AG04450 (cell line): ENCODE results near the gene SLC22A6. TPM values are rescaled to one million over a fixed set of nuclear protein-coding genes. Genes with fewer than 3 reads are reported as not detected.

Source experiments
- CTCF ChIA-PET: fragments of 300-600, 350-600 bp; formaldehyde crosslinking; extraction: SDS; loops from one replicate; lab custom pipeline; 2022; ENCODE audit warnings: antibody characterized with exemption, inconsistent platforms; lab: Charles Lee
- POLR2A ChIA-PET: fragments of 350-600 bp; formaldehyde crosslinking; extraction: SDS; loops from one replicate; lab custom pipeline; 2021; ENCODE audit warnings: antibody characterized with exemption, inconsistent platforms; lab: Yijun Ruan, JAX
- DNase-seq: peaks from one replicate; pipeline ENCODE4 v3.0.0-alpha.2; 2011; ENCODE audit warnings: low read depth, low spot score
- H3K27ac ChIP-seq: one replicate; pipeline ENCODE4 v1.5.1; 2012; ENCODE audit warnings: low read depth, low read length, control low read depth
- H3K27me3 ChIP-seq: one replicate; pipeline ENCODE4 v1.6.0; 2012; ENCODE audit warnings: low read length; ENCODE audit not compliant: control insufficient read depth, insufficient read depth
- H3K4me3 ChIP-seq: 2 replicates; pipeline ENCODE4 v1.5.1; 2011; ENCODE audit warnings: mild to moderate bottlenecking, low read depth, low read length, control low read depth
- H3K9me3 ChIP-seq: 2 replicates; pipeline ENCODE4 v1.5.1; 2012; ENCODE audit warnings: low read length; ENCODE audit not compliant: control insufficient read depth, insufficient read depth
- CTCF ChIP-seq: IDR thresholded peaks from 2 replicates; pipeline ENCODE4 v1.5.1; 2011; ENCODE audit warnings: low read depth, low read length, control low read depth, inconsistent platforms
- polyA plus RNA-seq: library from polyadenylated mRNA; depleted of rRNA; stranded (reverse); fragments of >200 nt; gene quantifications from 2 replicates; pipeline ENCODE4 v1.2.3, GENCODE V29; 2011

The SLC22A6 gene
- polyA plus RNA-seq, 1 experiment = not detected

- no peak for TF ChIP-seq CTCF
Observed at GRCh38 chr11:63022441-63022840, 37.7 kb upstream of the SLC22A6 start.

GRCh38 chr11:63020671-63021291 lies 36.0 kb upstream of the SLC22A6 start:
- no peaks in the 10 kb centered on the region; the same call in 1 of the 2 replicates for H3K9me3 ChIP-seq
- no peak overlapping the region for H3K27ac ChIP-seq
- ChIA-PET CTCF (interaction anchor here (8.4 kb wide), 1 partner anchor 112 kb away, joined by 567 read pairs; no protein-coding TSS in a partner anchor), POLR2A (interaction anchor here (0.5 kb wide), 1 partner anchor 21 kb away, joined by 3 read pairs; no protein-coding TSS in a partner anchor)
- H3K27me3 ChIP-seq = peaks cover 16% of the 10 kb centered on the region
- DNase-seq = no peak
- H3K4me3 ChIP-seq = no peak overlapping the region
- peak; percentile 33; the same call in 1 of the 2 replicates for TF ChIP-seq CTCF

More at GRCh38 chr11:63022441-63022840, 37.7 kb upstream of the SLC22A6 start:
- Histone ChIP-seq H3K27me3 (peaks cover 11% of the 10 kb centered on the region), H3K4me3 (no peak overlapping the region), H3K27ac (no peak overlapping the region), H3K9me3 (no peaks in the 10 kb centered on the region; the same call in 1 of the 2 replicates)
- CTCF ChIA-PET = interaction anchor here (1.1 to 8.4 kb wide), 5 partner anchors 12 to 113 kb away, joined by 3 to 567 read pairs (median 29); no protein-coding TSS in a partner anchor
- POLR2A ChIA-PET = no interaction called here
- no peak for DNase-seq

DNA sequence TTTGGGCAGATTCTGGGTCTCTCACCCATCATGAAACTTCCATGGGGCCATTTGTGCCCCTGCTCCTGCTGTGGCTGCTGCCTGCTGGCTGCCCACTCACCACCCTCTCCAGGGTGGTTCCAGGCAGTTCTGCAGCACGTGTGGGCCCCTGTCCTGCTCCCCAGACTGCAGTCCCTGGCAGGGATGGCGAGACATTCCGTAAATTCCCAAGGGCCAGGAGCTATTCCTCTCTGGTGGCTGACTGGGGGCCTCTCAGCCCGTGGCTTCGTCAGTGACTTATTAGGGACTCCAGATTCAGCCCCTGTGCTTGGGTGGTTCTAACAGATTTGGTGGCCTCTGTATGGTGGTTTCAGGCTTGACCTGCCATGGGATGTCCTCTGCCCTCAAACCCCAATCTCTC lies 34.7 kb upstream of the SLC22A6 start:
- Histone ChIP-seq H3K4me3 (no peak overlapping the region), H3K9me3 (no peaks in the 10 kb centered on the region; the same call in 1 of the 2 replicates), H3K27ac (no peak overlapping the region), H3K27me3 (peaks cover 18% of the 10 kb centered on the region)
- ChIA-PET CTCF (interaction anchor here (0.6 to 8.4 kb wide), 3 partner anchors 102 to 274 kb away, joined by 3 to 567 read pairs (median 5); no protein-coding TSS in a partner anchor), POLR2A (no interaction called here)
- TF ChIP-seq CTCF = no peak
- no peak for DNase-seq

GRCh38 chr11:63017306-63017974 lies 32.7 kb upstream of the SLC22A6 start:
- no peak for DNase-seq
- Histone ChIP-seq H3K9me3 (no peaks in the 10 kb centered on the region; the same call in 1 of the 2 replicates), H3K4me3 (no peak overlapping the region), H3K27me3 (peaks cover 20% of the 10 kb centered on the region), H3K27ac (no peak overlapping the region)
- POLR2A ChIA-PET = no interaction called here
- CTCF ChIA-PET = interaction anchor here (1.4 to 8.4 kb wide), 2 partner anchors 9 to 108 kb away, joined by 4 to 567 read pairs; no protein-coding TSS in a partner anchor
- no peak for TF ChIP-seq CTCF
